GM12891 (cell line): ENCODE results near the gene FAM221A.

Source experiments
- POLR2A ChIP-seq: IDR thresholded peaks from 2 replicates; pipeline ENCODE4 v1.6.1; 2011; ENCODE audit warnings: low read depth, low read length, control low read depth
- POLR2AphosphoS5 ChIP-seq: IDR thresholded peaks from 2 replicates; pipeline ENCODE4 v1.6.1; 2011; ENCODE audit warnings: low read depth, low read length, control low read depth

- TF ChIP-seq POLR2A (no peak), POLR2AphosphoS5 (no peak)
Measured at GRCh38 chr7:23698822-23699221, 18.8 kb downstream of the FAM221A start.
